ENCODE measurements around the gene UBE2L5.
"Not testable (repeated sequence)": the region's sequence is repeated elsewhere in the genome, so short reads cannot be mapped to it uniquely, and the experiment has no call there.

UBE2L5 gene

GRCh38 chr13:30431269-30431940 lies 9.1 kb downstream of the UBE2L5 start:
- Mint-ChIP-seq H3K36me3 (ENCODE audit: insufficient read depth) (no peaks in the 10 kb centered on the region), H3K4me3 (no peak overlapping the region), H3K9me3 (no peaks in the 10 kb centered on the region), H3K4me1 (peaks cover 7% of the 10 kb centered on the region), H3K27me3 (no peaks in the 10 kb centered on the region), H3K27ac (ENCODE audit: low read depth) (no peak overlapping the region)
- DNase-seq (ENCODE audit: low spot score in 2 of 2) = no peak
- no peak for ATAC-seq (replicated peaks; ENCODE audit: extremely low read depth, poor library complexity, severe bottlenecking)

- no peaks in the 10 kb centered on the region for H3K36me3 Mint-ChIP-seq (ENCODE audit: insufficient read depth)
- no peak overlapping the region for H3K27ac Mint-ChIP-seq (ENCODE audit: low read depth)
- H3K4me1 Mint-ChIP-seq = peaks cover under 1% of the 10 kb centered on the region
- no peak for DNase-seq (ENCODE audit: low spot score in 2 of 2)
- ATAC-seq (replicated peaks; ENCODE audit: extremely low read depth, poor library complexity, severe bottlenecking) = no peak
- no peak overlapping the region for H3K4me3 Mint-ChIP-seq
- no peaks in the 10 kb centered on the region for H3K27me3 Mint-ChIP-seq
- H3K9me3 Mint-ChIP-seq = no peaks in the 10 kb centered on the region
Measured at GRCh38 chr13:30435911-30436451, 13.7 kb downstream of the UBE2L5 start.

GRCh38 chr13:30437177-30437576 lies 14.9 kb downstream of the UBE2L5 start:
- Mint-ChIP-seq H3K27ac (ENCODE audit: low read depth) (no peak overlapping the region), H3K4me1 (peaks cover 5% of the 10 kb centered on the region), H3K36me3 (ENCODE audit: insufficient read depth) (no peaks in the 10 kb centered on the region), H3K9me3 (no peaks in the 10 kb centered on the region), H3K4me3 (no peak overlapping the region), H3K27me3 (no peaks in the 10 kb centered on the region)
- DNase-seq (ENCODE audit: low spot score in 2 of 2) (no peak), ATAC-seq (replicated peaks; ENCODE audit: extremely low read depth, poor library complexity, severe bottlenecking) (no peak)

- Mint-ChIP-seq H3K4me1 (peaks cover 5% of the 10 kb centered on the region), H3K36me3 (ENCODE audit: insufficient read depth) (no peaks in the 10 kb centered on the region), H3K27ac (ENCODE audit: low read depth) (no peak overlapping the region), H3K27me3 (no peaks in the 10 kb centered on the region), H3K9me3 (no peaks in the 10 kb centered on the region), H3K4me3 (no peak overlapping the region)
- DNase-seq (ENCODE audit: low spot score in 2 of 2) (no peak), ATAC-seq (replicated peaks; ENCODE audit: extremely low read depth, poor library complexity, severe bottlenecking) (no peak)
Measured at GRCh38 chr13:30438286-30438685, 16.0 kb downstream of the UBE2L5 start.

GRCh38 chr13:30440910-30441703 lies 18.8 kb downstream of the UBE2L5 start:
- Mint-ChIP-seq H3K36me3 (ENCODE audit: insufficient read depth) (no peaks in the 10 kb centered on the region), H3K9me3 (no peaks in the 10 kb centered on the region), H3K4me3 (no peak overlapping the region), H3K27me3 (no peaks in the 10 kb centered on the region), H3K27ac (ENCODE audit: low read depth) (no peak overlapping the region), H3K4me1 (peaks cover 5% of the 10 kb centered on the region)
- no peak for ATAC-seq (replicated peaks; ENCODE audit: extremely low read depth, poor library complexity, severe bottlenecking)
- no peak for DNase-seq (ENCODE audit: low spot score in 2 of 2)

- ATAC-seq (replicated peaks; ENCODE audit: extremely low read depth, poor library complexity, severe bottlenecking) (no peak), DNase-seq (ENCODE audit: low spot score in 2 of 2) (no peak)
- peaks cover 5% of the 10 kb centered on the region for H3K4me1 Mint-ChIP-seq
- H3K27me3 Mint-ChIP-seq = no peaks in the 10 kb centered on the region
- no peak overlapping the region for H3K27ac Mint-ChIP-seq (ENCODE audit: low read depth)
- H3K36me3 Mint-ChIP-seq (ENCODE audit: insufficient read depth) = no peaks in the 10 kb centered on the region
- no peak overlapping the region for H3K4me3 Mint-ChIP-seq
- no peaks in the 10 kb centered on the region for H3K9me3 Mint-ChIP-seq
Measured at GRCh38 chr13:30442926-30443325, 20.6 kb downstream of the UBE2L5 start.

- not testable (repeated sequence) for H3K9me3 Mint-ChIP-seq; H3K4me3 Mint-ChIP-seq; H3K27me3 Mint-ChIP-seq; H3K4me1 Mint-ChIP-seq; DNase-seq (ENCODE audit: low spot score in 2 of 2); H3K27ac Mint-ChIP-seq (ENCODE audit: low read depth); ATAC-seq (replicated peaks; ENCODE audit: extremely low read depth, poor library complexity, severe bottlenecking); H3K36me3 Mint-ChIP-seq (ENCODE audit: insufficient read depth)
Measured at GRCh38 chr13:30443491-30443890, 21.2 kb downstream of the UBE2L5 start.

- Mint-ChIP-seq H3K4me3 (no peak overlapping the region), H3K27ac (ENCODE audit: low read depth) (no peak overlapping the region), H3K27me3 (no peaks in the 10 kb centered on the region), H3K9me3 (no peaks in the 10 kb centered on the region), H3K36me3 (ENCODE audit: insufficient read depth) (no peaks in the 10 kb centered on the region), H3K4me1 (peaks cover 5% of the 10 kb centered on the region)
- no peak for DNase-seq (ENCODE audit: low spot score in 2 of 2)
- no peak for ATAC-seq (replicated peaks; ENCODE audit: extremely low read depth, poor library complexity, severe bottlenecking)
Measured at GRCh38 chr13:30443957-30444404, 21.7 kb downstream of the UBE2L5 start.

- ATAC-seq (replicated peaks; ENCODE audit: extremely low read depth, poor library complexity, severe bottlenecking) (no peak), DNase-seq (ENCODE audit: low spot score in 2 of 2) (no peak)
- H3K27ac Mint-ChIP-seq (ENCODE audit: low read depth) = no peak overlapping the region
- no peaks in the 10 kb centered on the region for H3K36me3 Mint-ChIP-seq (ENCODE audit: insufficient read depth)
- no peaks in the 10 kb centered on the region for H3K9me3 Mint-ChIP-seq
- peaks cover 2% of the 10 kb centered on the region for H3K4me1 Mint-ChIP-seq
- H3K27me3 Mint-ChIP-seq = no peaks in the 10 kb centered on the region
- H3K4me3 Mint-ChIP-seq = no peak overlapping the region
Measured at GRCh38 chr13:30446126-30446500, 23.8 kb downstream of the UBE2L5 start.

GRCh38 chr13:30448441-30448840 lies 26.1 kb downstream of the UBE2L5 start:
- H3K9me3 Mint-ChIP-seq = no peaks in the 10 kb centered on the region

GRCh38 chr13:30450066-30450465 lies 27.8 kb downstream of the UBE2L5 start:
- Mint-ChIP-seq H3K36me3 (ENCODE audit: insufficient read depth) (no peaks in the 10 kb centered on the region), H3K4me1 (peaks cover 1% of the 10 kb centered on the region), H3K4me3 (no peak overlapping the region), H3K27ac (ENCODE audit: low read depth) (no peak overlapping the region), H3K9me3 (no peaks in the 10 kb centered on the region), H3K27me3 (no peaks in the 10 kb centered on the region)
- ATAC-seq (replicated peaks; ENCODE audit: extremely low read depth, poor library complexity, severe bottlenecking) (no peak), DNase-seq (ENCODE audit: low spot score in 2 of 2) (no peak)

More at GRCh38 chr13:30448441-30448840, 26.1 kb downstream of the UBE2L5 start:
- Mint-ChIP-seq H3K4me3 (no peak overlapping the region), H3K27ac (ENCODE audit: low read depth) (no peak overlapping the region), H3K4me1 (no peaks in the 10 kb centered on the region), H3K27me3 (no peaks in the 10 kb centered on the region), H3K36me3 (ENCODE audit: insufficient read depth) (no peaks in the 10 kb centered on the region)
- ATAC-seq (replicated peaks; ENCODE audit: extremely low read depth, poor library complexity, severe bottlenecking) = no peak
- no peak for DNase-seq (ENCODE audit: low spot score in 2 of 2)

GRCh38 chr13:30451476-30451875 lies 29.2 kb downstream of the UBE2L5 start:
- not testable (repeated sequence) for H3K4me3 Mint-ChIP-seq; H3K36me3 Mint-ChIP-seq (ENCODE audit: insufficient read depth); H3K27ac Mint-ChIP-seq (ENCODE audit: low read depth); DNase-seq (ENCODE audit: low spot score in 2 of 2); ATAC-seq (replicated peaks; ENCODE audit: extremely low read depth, poor library complexity, severe bottlenecking); H3K27me3 Mint-ChIP-seq; H3K9me3 Mint-ChIP-seq
- peaks cover 11% of the 10 kb centered on the region for H3K4me1 Mint-ChIP-seq

GRCh38 chr13:30453727-30454126 lies 31.4 kb downstream of the UBE2L5 start:
- DNase-seq (ENCODE audit: low spot score in 2 of 2) = no peak
- Mint-ChIP-seq H3K36me3 (ENCODE audit: insufficient read depth) (peaks cover 5% of the 10 kb centered on the region), H3K27me3 (no peaks in the 10 kb centered on the region), H3K27ac (ENCODE audit: low read depth) (no peak overlapping the region), H3K4me3 (no peak overlapping the region), H3K4me1 (peaks cover 20% of the 10 kb centered on the region), H3K9me3 (no peaks in the 10 kb centered on the region)
- ATAC-seq (replicated peaks; ENCODE audit: extremely low read depth, poor library complexity, severe bottlenecking) = no peak
